OCI-LY3 (cell line): Measurements from ENCODE around the gene AIPL1.

Experiments used
- H2AFZ ChIP-seq: fragments of 200-600, 300-600 bp; shearing (Covaris generic); 2 replicates; pipeline ENCODE4 v1.6.0; 2014; ENCODE audit warnings: antibody characterized with exemption, low read depth, low read length
- H3K27ac ChIP-seq: fragments of 200-600, 300-600 bp; sonication (generic); 2 replicates; pipeline ENCODE4 v1.5.1; 2014; ENCODE audit warnings: mild to moderate bottlenecking, low read length, moderate library complexity, mixed read lengths
- H3K27me3 ChIP-seq: fragments of 200-600, 300-600 bp; sonication (generic); 2 replicates; pipeline ENCODE4 v1.6.1; 2014; ENCODE audit warnings: low read depth, low read length, mixed read lengths
- H3K36me3 ChIP-seq: fragments of 200-600, 300-600 bp; sonication (generic); replicated peaks from 2 replicates; pipeline ENCODE3; 2014; ENCODE audit warnings: low read depth, low read length, mixed read lengths
- H3K4me1 ChIP-seq: fragments of 300-600, 200-600 bp; sonication (generic); 2 replicates; pipeline ENCODE4 v1.6.1; 2014; ENCODE audit warnings: low read length, mixed read lengths
- H3K4me2 ChIP-seq: fragments of 200-600, 300-600 bp; sonication (generic); 2 replicates; pipeline ENCODE4 v1.6.1; 2014; ENCODE audit warnings: low read length, mixed read lengths
- H3K4me3 ChIP-seq: fragments of 300-600, 200-600 bp; sonication (generic); 2 replicates; pipeline ENCODE4 v1.5.1; 2014; ENCODE audit warnings: antibody characterized with exemption, mild to moderate bottlenecking, low read length, moderate library complexity
- H3K79me2 ChIP-seq: fragments of 300-600, 200-600 bp; shearing (Covaris generic); 2 replicates; pipeline ENCODE4 v1.6.1; 2014; ENCODE audit warnings: mild to moderate bottlenecking, low read length, mixed read lengths
- H3K9ac ChIP-seq: fragments of 300-600, 200-600 bp; shearing (Covaris generic); 2 replicates; pipeline ENCODE4 v1.6.0; 2014; ENCODE audit warnings: mild to moderate bottlenecking, low read length, moderate library complexity
- H3K9me3 ChIP-seq: fragments of 200-600, 300-600 bp; shearing (Covaris generic); 2 replicates; pipeline ENCODE4 v1.6.1; 2014; ENCODE audit warnings: low read length, mixed read lengths; ENCODE audit not compliant: insufficient read depth
- H4K20me1 ChIP-seq: fragments of 200-600, 300-600 bp; sonication (generic); 2 replicates; pipeline ENCODE4 v1.6.1; 2016; ENCODE audit warnings: low read length, mixed read lengths; ENCODE audit not compliant: insufficient read depth
- CTCF ChIP-seq: fragments of 200-600, 300-600 bp; sonication (generic); IDR thresholded peaks from 2 replicates; pipeline ENCODE4 v1.5.1; 2014; ENCODE audit warnings: antibody characterized with exemption, low read length, low read depth
- EZH2phosphoT487 ChIP-seq: fragments of 200-600 bp; shearing (Covaris generic); IDR thresholded peaks from 2 replicates; pipeline ENCODE4 v1.6.1; 2018; ENCODE audit warnings: antibody characterized with exemption, mixed run types, low read depth

Gene AIPL1

DNA sequence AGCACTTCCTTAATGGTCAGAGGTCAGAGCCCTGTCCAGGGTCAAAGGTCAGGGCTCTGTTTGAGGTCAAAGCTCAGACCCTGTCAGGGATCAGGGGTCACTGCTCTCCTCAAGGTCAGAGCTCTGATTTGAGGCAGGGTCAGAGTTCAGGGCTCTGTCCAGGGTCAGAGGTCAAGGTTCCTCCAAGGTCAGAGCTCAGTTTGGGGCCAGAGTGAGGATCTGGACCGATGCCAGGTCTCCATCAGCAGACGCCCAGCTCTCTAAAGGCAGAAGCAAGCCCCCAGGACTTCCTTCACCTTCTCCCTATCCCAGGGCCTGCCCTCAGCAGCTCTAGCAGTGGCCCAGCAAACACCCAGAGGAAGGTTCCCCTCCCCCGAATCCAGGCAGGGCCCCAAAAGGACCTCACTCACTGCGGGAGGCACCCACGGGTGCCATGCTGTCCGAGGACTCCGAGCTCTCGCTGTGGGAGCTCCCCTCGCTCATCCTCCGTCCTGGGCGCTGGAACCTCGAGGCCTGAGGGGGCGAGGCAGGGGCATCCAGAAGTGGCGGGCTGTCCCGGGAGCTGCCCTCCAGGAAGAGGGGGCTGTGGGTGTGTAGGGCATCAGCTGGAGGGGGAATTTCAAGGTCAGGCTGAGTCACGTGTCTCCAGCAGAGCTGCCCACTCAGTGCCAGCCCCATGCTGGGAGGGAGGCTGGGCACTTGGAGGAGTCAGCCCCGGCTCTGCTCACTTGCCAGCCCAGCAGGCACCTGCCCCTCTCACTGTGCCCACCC is 36.0 kb upstream of the AIPL1 start:
- no peak overlapping the region for H2AFZ ChIP-seq
- H3K27ac ChIP-seq = no peak overlapping the region
- H3K27me3 ChIP-seq = no peaks in the 10 kb centered on the region
- H3K4me3 ChIP-seq = no peak overlapping the region
- TF ChIP-seq EZH2phosphoT487 (no peak), CTCF (no peak)
- H3K9me3 ChIP-seq = no peaks in the 10 kb centered on the region
- H3K4me1 ChIP-seq = no peaks in the 10 kb centered on the region
- no peaks in the 10 kb centered on the region for H3K36me3 ChIP-seq
- no peaks in the 10 kb centered on the region for H4K20me1 ChIP-seq
- no peak overlapping the region for H3K4me2 ChIP-seq
- H3K9ac ChIP-seq = no peak overlapping the region
- H3K79me2 ChIP-seq = no peaks in the 10 kb centered on the region

GRCh38 chr17:6470146-6470718 is 35.3 kb upstream of the AIPL1 start:
- no peak overlapping the region for H3K9ac ChIP-seq
- TF ChIP-seq CTCF = no peak
- no peak for TF ChIP-seq EZH2phosphoT487
- H3K4me1 ChIP-seq = no peaks in the 10 kb centered on the region
- no peak overlapping the region for H2AFZ ChIP-seq
- no peaks in the 10 kb centered on the region for H3K9me3 ChIP-seq
- H3K4me3 ChIP-seq = no peak overlapping the region
- no peak overlapping the region for H3K4me2 ChIP-seq
- H3K27ac ChIP-seq = no peak overlapping the region
- H3K36me3 ChIP-seq = no peaks in the 10 kb centered on the region
- no peaks in the 10 kb centered on the region for H4K20me1 ChIP-seq
- no peaks in the 10 kb centered on the region for H3K27me3 ChIP-seq
- no peaks in the 10 kb centered on the region for H3K79me2 ChIP-seq

- H3K79me2 ChIP-seq = no peaks in the 10 kb centered on the region
Measured at GRCh38 chr17:6468051-6468790, 33.3 kb upstream of the AIPL1 start.

More at GRCh38 chr17:6468051-6468790, 33.3 kb upstream of the AIPL1 start:
- no peak overlapping the region for H3K4me3 ChIP-seq
- no peaks in the 10 kb centered on the region for H3K4me1 ChIP-seq
- no peaks in the 10 kb centered on the region for H3K9me3 ChIP-seq
- TF ChIP-seq CTCF (no peak), EZH2phosphoT487 (no peak)
- no peak overlapping the region for H3K4me2 ChIP-seq
- H3K27ac ChIP-seq = no peak overlapping the region
- H3K27me3 ChIP-seq = no peaks in the 10 kb centered on the region
- H4K20me1 ChIP-seq = no peaks in the 10 kb centered on the region
- H2AFZ ChIP-seq = no peak overlapping the region
- no peak overlapping the region for H3K9ac ChIP-seq
- H3K36me3 ChIP-seq = no peaks in the 10 kb centered on the region
